Hepatocyte (in vitro differentiated cells): ENCODE results near the gene KIAA1671.

ENCODE experiments used
- CTCF ChIP-seq: fragments of 200-600 bp; sonication (generic); IDR thresholded peaks from 2 replicates; pipeline ENCODE4 v1.5.1; 2016; ENCODE audit warnings: antibody characterized with exemption, mild to moderate bottlenecking; ENCODE audit not compliant: poor library complexity
- EZH2 ChIP-seq: fragments of 200-600 bp; sonication (generic); IDR thresholded peaks from 2 replicates; pipeline ENCODE4 v1.6.1; 2016; ENCODE audit warnings: antibody characterized with exemption, mild to moderate bottlenecking, borderline replicate concordance

GRCh38 chr22:25085156-25085555 lies 132.6 kb downstream of the KIAA1671 start:
- TF ChIP-seq CTCF (no peak), EZH2 (no peak)
